GM10266 (cell line): ENCODE data around the gene ADH1B.
"Not testable (repeated sequence)": the region's sequence is repeated elsewhere in the genome, so short reads cannot be mapped to it uniquely, and the experiment has no call there.

Source experiments
- DNase-seq: peaks from one replicate; pipeline ENCODE4 v3.0.0; 2012; ENCODE audit errors: extremely low spot score
- TF ChIP-seq, protein P1 (sequence below): IDR thresholded peaks from 2 replicates; pipeline ENCODE4 v1.5.1; 2012; ENCODE audit warnings: mild to moderate bottlenecking, low read depth; ENCODE audit not compliant: control insufficient read depth, insufficient read depth; ENCODE audit errors: missing control alignments

Gene ADH1B

DNA sequence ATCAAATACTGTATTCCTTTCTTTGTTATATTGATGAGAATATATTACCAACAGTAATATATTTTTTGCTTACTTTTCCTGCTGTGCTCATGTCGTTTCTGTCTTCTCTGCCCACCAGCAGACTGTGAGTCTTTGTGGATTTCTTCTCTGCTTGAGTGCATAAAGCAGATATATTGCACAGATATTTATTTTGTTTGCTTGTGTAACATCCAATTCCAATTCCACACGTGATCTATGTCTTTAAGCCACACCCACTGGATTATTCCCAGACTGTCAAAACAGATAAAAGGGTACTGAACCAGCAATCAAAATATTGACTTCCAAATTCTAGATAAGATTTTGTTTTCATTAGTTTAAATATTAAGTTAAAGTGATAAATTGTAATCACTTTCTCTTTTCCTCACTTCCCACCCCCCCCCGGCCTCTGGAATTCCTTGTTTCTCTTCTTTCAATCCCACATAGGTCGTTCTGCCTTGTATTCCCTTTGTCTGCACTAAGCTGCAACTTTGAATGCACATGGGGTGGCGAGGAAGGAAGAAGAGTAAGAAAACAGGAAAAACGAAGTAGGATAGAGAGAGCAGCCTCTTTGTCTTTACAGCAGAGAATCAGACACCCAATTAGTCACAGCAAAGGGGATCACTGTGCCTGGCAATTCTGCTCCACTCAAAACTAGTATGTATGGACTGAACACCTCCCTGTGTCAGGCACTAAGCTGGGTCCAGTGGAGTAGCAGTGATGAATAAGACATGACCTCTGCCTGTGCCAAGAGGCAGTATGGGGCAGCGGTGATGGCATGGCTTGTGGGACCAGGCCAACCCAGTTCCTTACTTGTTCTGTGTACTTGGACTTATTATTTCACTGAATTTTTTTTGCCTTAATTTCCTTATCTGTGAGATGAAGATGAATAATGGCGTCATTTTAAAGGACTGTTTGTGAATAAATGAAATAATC is at the start of gene ADH1B:
ADH1B (minus strand) TSS at position 161 of the 951 bp plus-strand sequence; CDS start at position 91, 70 bp downstream.
- TF ChIP-seq, protein P1, sequence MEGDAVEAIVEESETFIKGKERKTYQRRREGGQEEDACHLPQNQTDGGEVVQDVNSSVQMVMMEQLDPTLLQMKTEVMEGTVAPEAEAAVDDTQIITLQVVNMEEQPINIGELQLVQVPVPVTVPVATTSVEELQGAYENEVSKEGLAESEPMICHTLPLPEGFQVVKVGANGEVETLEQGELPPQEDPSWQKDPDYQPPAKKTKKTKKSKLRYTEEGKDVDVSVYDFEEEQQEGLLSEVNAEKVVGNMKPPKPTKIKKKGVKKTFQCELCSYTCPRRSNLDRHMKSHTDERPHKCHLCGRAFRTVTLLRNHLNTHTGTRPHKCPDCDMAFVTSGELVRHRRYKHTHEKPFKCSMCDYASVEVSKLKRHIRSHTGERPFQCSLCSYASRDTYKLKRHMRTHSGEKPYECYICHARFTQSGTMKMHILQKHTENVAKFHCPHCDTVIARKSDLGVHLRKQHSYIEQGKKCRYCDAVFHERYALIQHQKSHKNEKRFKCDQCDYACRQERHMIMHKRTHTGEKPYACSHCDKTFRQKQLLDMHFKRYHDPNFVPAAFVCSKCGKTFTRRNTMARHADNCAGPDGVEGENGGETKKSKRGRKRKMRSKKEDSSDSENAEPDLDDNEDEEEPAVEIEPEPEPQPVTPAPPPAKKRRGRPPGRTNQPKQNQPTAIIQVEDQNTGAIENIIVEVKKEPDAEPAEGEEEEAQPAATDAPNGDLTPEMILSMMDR, result no peak
- DNase-seq, result no peak

- DNase-seq, result not testable (repeated sequence)
Observed at GRCh38 chr4:99367817-99368216, 46.6 kb upstream of the ADH1B start.

DNA sequence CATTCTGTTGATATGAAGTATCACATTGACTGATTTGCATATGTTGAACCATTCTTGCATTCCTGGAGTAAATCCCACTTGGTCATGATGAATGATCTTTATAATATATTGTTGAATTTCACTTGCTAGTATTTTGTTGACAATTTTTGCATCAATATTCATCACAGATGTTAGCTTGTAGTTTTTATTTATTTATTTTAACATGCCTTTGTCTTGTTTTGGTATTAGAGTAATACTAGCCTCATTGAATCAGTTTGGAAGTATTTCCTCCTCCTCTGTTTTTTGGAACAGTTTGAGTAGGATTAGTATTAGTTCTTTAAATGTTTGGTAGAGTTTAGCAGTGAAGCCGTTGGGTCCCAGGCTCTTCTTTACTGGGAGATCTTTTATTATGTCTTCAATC is 45.3 kb upstream of the ADH1B start:
- DNase-seq, result no peak
- TF ChIP-seq, protein P1, result no peak

GRCh38 chr4:99362768-99363167 is 41.6 kb upstream of the ADH1B start:
- DNase-seq, result no peak

GRCh38 chr4:99361899-99362275 is 40.7 kb upstream of the ADH1B start:
- TF ChIP-seq, protein P1, result no peak
- no peak for DNase-seq

More at GRCh38 chr4:99362768-99363167, 41.6 kb upstream of the ADH1B start:
- TF ChIP-seq, protein P1, result no peak

DNA sequence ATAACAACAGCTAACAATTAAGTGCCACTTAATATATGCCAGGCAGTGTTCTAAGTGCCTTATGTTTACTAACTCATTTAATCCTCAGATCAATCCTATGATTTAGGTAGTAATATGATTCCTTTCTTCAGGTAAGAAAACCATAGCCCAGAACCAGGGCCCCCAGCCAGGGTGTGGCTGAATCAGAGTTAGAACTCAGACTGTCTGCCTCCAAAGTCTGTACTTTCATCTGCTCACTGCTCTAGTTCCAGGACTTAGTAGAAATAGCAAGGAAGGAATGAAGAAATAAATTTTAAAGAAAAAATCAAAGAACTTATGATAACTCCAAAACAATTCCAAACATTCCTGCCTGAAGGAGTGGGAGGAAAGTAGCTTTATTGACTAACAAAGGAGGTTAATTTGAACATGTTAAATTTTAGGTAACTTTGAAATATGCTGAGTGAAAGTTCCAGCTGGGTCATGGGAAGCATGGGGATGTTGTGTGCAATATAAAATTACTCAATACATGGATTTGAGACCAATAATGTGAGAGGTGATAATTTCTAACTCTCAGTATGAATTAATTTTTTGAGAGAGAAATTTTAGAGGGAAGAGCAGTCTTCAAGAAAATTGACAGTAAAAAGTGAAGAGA is 40.2 kb upstream of the ADH1B start:
- TF ChIP-seq, protein P1, result no peak
- no peak for DNase-seq

DNA sequence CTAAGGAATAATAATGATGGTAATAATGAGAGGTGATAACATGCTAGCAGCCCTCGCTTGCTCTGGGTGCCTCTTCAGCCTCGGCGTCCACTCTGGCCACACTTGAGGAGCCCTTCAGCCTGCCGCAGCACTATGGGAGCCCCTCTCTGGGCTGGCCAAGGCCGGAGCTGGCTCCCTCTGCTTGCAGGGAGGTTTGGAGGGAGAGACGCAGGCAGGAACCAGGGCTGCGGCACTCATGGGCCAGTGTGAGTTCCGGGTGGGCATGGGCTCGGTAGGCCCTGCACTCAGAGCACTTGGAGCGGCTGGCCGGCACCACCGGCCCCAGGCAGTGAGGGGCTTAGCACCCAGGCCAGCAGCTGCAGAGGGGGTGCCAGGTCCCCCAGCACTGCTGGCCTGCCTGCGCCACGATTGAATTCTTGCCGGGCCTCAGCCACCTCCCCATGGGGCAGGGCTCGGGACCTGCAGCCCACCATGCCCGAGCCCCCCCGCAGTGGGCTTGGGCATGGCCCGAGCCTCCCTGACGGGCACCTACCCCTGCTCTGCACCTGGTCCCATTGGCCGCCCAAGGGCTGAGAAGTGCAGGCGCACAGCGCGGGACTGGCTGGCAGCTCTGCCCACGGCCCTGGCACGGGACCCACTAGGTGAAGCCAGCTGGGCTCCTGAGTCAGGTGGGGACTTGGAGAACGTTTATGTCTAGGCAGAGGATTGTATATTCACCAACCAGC is 38.4 kb upstream of the ADH1B start:
- DNase-seq, result no peak
- TF ChIP-seq, protein P1, result no peak
